Measurements from ENCODE around the gene BTF3. TPM values are rescaled to one million over a fixed set of nuclear protein-coding genes. Genes with fewer than 3 reads are reported as not detected.

The BTF3 gene
- 207 and 218 TPM in 2 replicates for total RNA-seq

- peaks cover 51% of the 10 kb centered on the region for H3K79me2 ChIP-seq (ENCODE audit: insufficient read depth, low read length)
- DNase-seq (ENCODE audit: insufficient read length, low spot score, missing footprints), result peak; percentile 98
- peak within 1 kb of the TSS; percentile 93 for H3K4me2 ChIP-seq (ENCODE audit: insufficient read depth, low read length)
- no peak for TF ChIP-seq CTCF (IDR thresholded peaks at IDR 0.05; ENCODE audit: extremely low read depth, low read depth, low read length)
- H3K27ac ChIP-seq (ENCODE audit: low read depth, low read length), result peak within 1 kb of the TSS; percentile 97
- peaks cover 35% of the 10 kb centered on the region for H4K20me1 ChIP-seq (ENCODE audit: insufficient read depth, low read length)
- H3K27me3 ChIP-seq (ENCODE audit: insufficient read depth, low read length), result no peaks in the 10 kb centered on the region
- H3K9me3 ChIP-seq (ENCODE audit: low read depth, low read length), result no peaks in the 10 kb centered on the region
- peak within 1 kb of the TSS; percentile 97 for H3K4me3 ChIP-seq (ENCODE audit: insufficient read depth, low read length)
- H3K36me3 ChIP-seq (ENCODE audit: insufficient read depth, low read length), result peaks cover 35% of the 10 kb centered on the region
- peak within 1 kb of the TSS; percentile 100 for H2AFZ ChIP-seq (ENCODE audit: low read length)
- H3K4me1 ChIP-seq (ENCODE audit: insufficient read depth, low read length), result peaks cover 28% of the 10 kb centered on the region
Measured at GRCh38 chr5:73498057-73498992, at the start of gene BTF3. Gene BTF3, plus strand, starts transcription at chr5:73498442. Its CDS starts 226 bp downstream, at chr5:73498668.

GRCh38 chr5:73448463-73449136 is 49.6 kb upstream of the BTF3 start, which contains the start of gene FOXD1:
Gene FOXD1, minus strand, starts transcription at chr5:73448777. Its CDS starts 415 bp downstream, at chr5:73448362.
- Histone ChIP-seq H3K4me3 (ENCODE audit: insufficient read depth, low read length) (peak within 1 kb of the TSS; percentile 96), H3K4me1 (ENCODE audit: insufficient read depth, low read length) (peaks cover 19% of the 10 kb centered on the region), H3K9me3 (ENCODE audit: low read depth, low read length) (no peaks in the 10 kb centered on the region), H4K20me1 (ENCODE audit: insufficient read depth, low read length) (peaks cover 8% of the 10 kb centered on the region), H2AFZ (ENCODE audit: low read length) (peak within 1 kb of the TSS; percentile 95), H3K4me2 (ENCODE audit: insufficient read depth, low read length) (peak within 1 kb of the TSS; percentile 99), H3K27me3 (ENCODE audit: insufficient read depth, low read length) (peaks cover 12% of the 10 kb centered on the region), H3K36me3 (ENCODE audit: insufficient read depth, low read length) (peaks cover 10% of the 10 kb centered on the region), H3K27ac (ENCODE audit: low read depth, low read length) (peak within 1 kb of the TSS; percentile 76), H3K79me2 (ENCODE audit: insufficient read depth, low read length) (peaks cover 41% of the 10 kb centered on the region)
- DNase-seq (ENCODE audit: insufficient read length, low spot score, missing footprints), result peak; percentile 98
- TF ChIP-seq CTCF (IDR thresholded peaks at IDR 0.05; ENCODE audit: extremely low read depth, low read depth, low read length), result no peak

GRCh38 chr5:73450137-73450536 is 48.1 kb upstream of the BTF3 start:
- H3K4me2 ChIP-seq (ENCODE audit: insufficient read depth, low read length), result no peak overlapping the region
- no peak for TF ChIP-seq CTCF (IDR thresholded peaks at IDR 0.05; ENCODE audit: extremely low read depth, low read depth, low read length)

More at GRCh38 chr5:73450137-73450536, 48.1 kb upstream of the BTF3 start:
- Histone ChIP-seq H3K36me3 (ENCODE audit: insufficient read depth, low read length) (no peaks in the 10 kb centered on the region), H2AFZ (ENCODE audit: low read length) (no peak overlapping the region), H3K79me2 (ENCODE audit: insufficient read depth, low read length) (peaks cover 26% of the 10 kb centered on the region), H3K4me1 (ENCODE audit: insufficient read depth, low read length) (peaks cover 19% of the 10 kb centered on the region), H3K4me3 (ENCODE audit: insufficient read depth, low read length) (no peak overlapping the region), H3K27me3 (ENCODE audit: insufficient read depth, low read length) (peaks cover 12% of the 10 kb centered on the region), H3K9me3 (ENCODE audit: low read depth, low read length) (no peaks in the 10 kb centered on the region), H4K20me1 (ENCODE audit: insufficient read depth, low read length) (peaks cover 8% of the 10 kb centered on the region), H3K27ac (ENCODE audit: low read depth, low read length) (no peak overlapping the region)
- no peak for DNase-seq (ENCODE audit: insufficient read length, low spot score, missing footprints)

All from osteoblast (primary cell).